ENCODE data around the gene C9orf72. TPM values are rescaled to one million over a fixed set of nuclear protein-coding genes. Genes with fewer than 3 reads are reported as not detected.

The C9orf72 gene
- total and polyA plus RNA-seq, 2 experiments from 2014 or later: 11.6 to 27.8 TPM

GRCh38 chr9:27518809-27519208 is 54.5 kb downstream of the C9orf72 start:
- ATAC-seq (no peak), DNase-seq (ENCODE audit: low spot score) (no peak)
- H3K36me3 ChIP-seq (ENCODE audit: insufficient read depth): no peaks in the 10 kb centered on the region
- H3K27me3 Mint-ChIP-seq (ENCODE audit: insufficient read depth, low read depth, poor library complexity): no peaks in the 10 kb centered on the region
- no peaks in the 10 kb centered on the region for H3K36me3 Mint-ChIP-seq (ENCODE audit: low read depth)
- no peak overlapping the region for H3K27ac Mint-ChIP-seq
- no peaks in the 10 kb centered on the region for H3K27me3 ChIP-seq (ENCODE audit: insufficient read depth)
- no peak overlapping the region for H3K27ac ChIP-seq (ENCODE audit: low read depth)
- peaks cover 7% of the 10 kb centered on the region; the same call in 1 of the 2 replicates for H3K9me2 ChIP-seq (ENCODE audit: insufficient read depth)
- no peak overlapping the region for H2AFZ ChIP-seq
- no peak for TF ChIP-seq JUNB (IDR thresholded peaks at IDR 0.05; ENCODE audit: unreplicated experiment)
- TF ChIP-seq ZNF114 (CRISPR knock-in tag; IDR thresholded peaks at IDR 0.05): no peak
- TF ChIP-seq POLR2AphosphoS5 (IDR thresholded peaks at IDR 0.05; ENCODE audit: low read depth): no peak
- TF ChIP-seq NANOG (IDR thresholded peaks at IDR 0.05; ENCODE audit: borderline replicate concordance): no peak
- TF ChIP-seq EZH2phosphoT487 (IDR thresholded peaks at IDR 0.05; ENCODE audit: unreplicated experiment): no peak
- no peak for TF ChIP-seq ZNF331 (CRISPR knock-in tag; IDR thresholded peaks at IDR 0.05; ENCODE audit: low read depth)
- TF ChIP-seq, protein P1, sequence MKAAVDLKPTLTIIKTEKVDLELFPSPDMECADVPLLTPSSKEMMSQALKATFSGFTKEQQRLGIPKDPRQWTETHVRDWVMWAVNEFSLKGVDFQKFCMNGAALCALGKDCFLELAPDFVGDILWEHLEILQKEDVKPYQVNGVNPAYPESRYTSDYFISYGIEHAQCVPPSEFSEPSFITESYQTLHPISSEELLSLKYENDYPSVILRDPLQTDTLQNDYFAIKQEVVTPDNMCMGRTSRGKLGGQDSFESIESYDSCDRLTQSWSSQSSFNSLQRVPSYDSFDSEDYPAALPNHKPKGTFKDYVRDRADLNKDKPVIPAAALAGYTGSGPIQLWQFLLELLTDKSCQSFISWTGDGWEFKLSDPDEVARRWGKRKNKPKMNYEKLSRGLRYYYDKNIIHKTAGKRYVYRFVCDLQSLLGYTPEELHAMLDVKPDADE (IDR thresholded peaks at IDR 0.05): no peak
- TF ChIP-seq STAT1 (IDR thresholded peaks at IDR 0.05; ENCODE audit: unreplicated experiment): no peak
- no peaks in the 10 kb centered on the region for H3F3A ChIP-seq (replicated peaks; ENCODE audit: low read depth)
- H4K20me1 ChIP-seq (replicated peaks; ENCODE audit: insufficient read depth): 0 out of 2 replicates have a peak, but pooled peaks cover 3% of the 10 kb centered on the region
- peaks cover 16% of the 10 kb centered on the region for H3K4me1 ChIP-seq (ENCODE audit: insufficient read depth)
- H3K79me2 ChIP-seq (replicated peaks; ENCODE audit: insufficient read depth): peaks cover 48% of the 10 kb centered on the region
- H3K9me3 Mint-ChIP-seq: no peaks in the 10 kb centered on the region
- no peak overlapping the region for H3K4me2 ChIP-seq
- H3K4me1 Mint-ChIP-seq: peaks cover 37% of the 10 kb centered on the region
- no peak overlapping the region for H3K4me3 Mint-ChIP-seq
- no peak overlapping the region for H3K4me3 ChIP-seq

GRCh38 chr9:27518006-27518405 is 55.3 kb downstream of the C9orf72 start:
- Mint-ChIP-seq H3K4me3 (no peak overlapping the region), H3K27ac (no peak overlapping the region), H3K27me3 (ENCODE audit: insufficient read depth, low read depth, poor library complexity) (no peaks in the 10 kb centered on the region), H3K36me3 (ENCODE audit: low read depth) (no peaks in the 10 kb centered on the region), H3K9me3 (no peaks in the 10 kb centered on the region; the same call in 2 of the 3 replicates), H3K4me1 (peaks cover 30% of the 10 kb centered on the region)
- H3K79me2 ChIP-seq (replicated peaks; ENCODE audit: insufficient read depth): peaks cover 48% of the 10 kb centered on the region
- no peaks in the 10 kb centered on the region for H3F3A ChIP-seq (replicated peaks; ENCODE audit: low read depth)
- H3K9me2 ChIP-seq (ENCODE audit: insufficient read depth): peaks cover 7% of the 10 kb centered on the region; the same call in 1 of the 2 replicates
- H3K27me3 ChIP-seq (ENCODE audit: insufficient read depth): no peaks in the 10 kb centered on the region
- ATAC-seq: no peak
- H4K20me1 ChIP-seq (replicated peaks; ENCODE audit: insufficient read depth): 0 out of 2 replicates have a peak, but pooled peaks cover 3% of the 10 kb centered on the region
- no peak overlapping the region for H3K4me2 ChIP-seq
- no peaks in the 10 kb centered on the region for H3K36me3 ChIP-seq (ENCODE audit: insufficient read depth)
- no peak overlapping the region for H3K27ac ChIP-seq (ENCODE audit: low read depth)
- no peak for DNase-seq (ENCODE audit: low spot score)
- no peak overlapping the region for H3K4me3 ChIP-seq
- no peak overlapping the region for H2AFZ ChIP-seq
- H3K4me1 ChIP-seq (ENCODE audit: insufficient read depth): peaks cover 8% of the 10 kb centered on the region; the same call in 1 of the 2 replicates
- TF ChIP-seq POLR2AphosphoS5 (IDR thresholded peaks at IDR 0.05; ENCODE audit: low read depth) (no peak), CREB1 (CRISPR knock-in tag; IDR thresholded peaks at IDR 0.05; ENCODE audit: low read depth) (no peak), ZNF114 (CRISPR knock-in tag; IDR thresholded peaks at IDR 0.05) (no peak), EZH2 (IDR thresholded peaks at IDR 0.05; ENCODE audit: low read depth, unreplicated experiment) (no peak), JUNB (IDR thresholded peaks at IDR 0.05; ENCODE audit: unreplicated experiment) (no peak), EZH2phosphoT487 (IDR thresholded peaks at IDR 0.05; ENCODE audit: unreplicated experiment) (no peak), ZNF331 (CRISPR knock-in tag; IDR thresholded peaks at IDR 0.05; ENCODE audit: low read depth) (no peak)
- TF ChIP-seq, protein P2, sequence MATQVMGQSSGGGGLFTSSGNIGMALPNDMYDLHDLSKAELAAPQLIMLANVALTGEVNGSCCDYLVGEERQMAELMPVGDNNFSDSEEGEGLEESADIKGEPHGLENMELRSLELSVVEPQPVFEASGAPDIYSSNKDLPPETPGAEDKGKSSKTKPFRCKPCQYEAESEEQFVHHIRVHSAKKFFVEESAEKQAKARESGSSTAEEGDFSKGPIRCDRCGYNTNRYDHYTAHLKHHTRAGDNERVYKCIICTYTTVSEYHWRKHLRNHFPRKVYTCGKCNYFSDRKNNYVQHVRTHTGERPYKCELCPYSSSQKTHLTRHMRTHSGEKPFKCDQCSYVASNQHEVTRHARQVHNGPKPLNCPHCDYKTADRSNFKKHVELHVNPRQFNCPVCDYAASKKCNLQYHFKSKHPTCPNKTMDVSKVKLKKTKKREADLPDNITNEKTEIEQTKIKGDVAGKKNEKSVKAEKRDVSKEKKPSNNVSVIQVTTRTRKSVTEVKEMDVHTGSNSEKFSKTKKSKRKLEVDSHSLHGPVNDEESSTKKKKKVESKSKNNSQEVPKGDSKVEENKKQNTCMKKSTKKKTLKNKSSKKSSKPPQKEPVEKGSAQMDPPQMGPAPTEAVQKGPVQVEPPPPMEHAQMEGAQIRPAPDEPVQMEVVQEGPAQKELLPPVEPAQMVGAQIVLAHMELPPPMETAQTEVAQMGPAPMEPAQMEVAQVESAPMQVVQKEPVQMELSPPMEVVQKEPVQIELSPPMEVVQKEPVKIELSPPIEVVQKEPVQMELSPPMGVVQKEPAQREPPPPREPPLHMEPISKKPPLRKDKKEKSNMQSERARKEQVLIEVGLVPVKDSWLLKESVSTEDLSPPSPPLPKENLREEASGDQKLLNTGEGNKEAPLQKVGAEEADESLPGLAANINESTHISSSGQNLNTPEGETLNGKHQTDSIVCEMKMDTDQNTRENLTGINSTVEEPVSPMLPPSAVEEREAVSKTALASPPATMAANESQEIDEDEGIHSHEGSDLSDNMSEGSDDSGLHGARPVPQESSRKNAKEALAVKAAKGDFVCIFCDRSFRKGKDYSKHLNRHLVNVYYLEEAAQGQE (IDR thresholded peaks at IDR 0.05; ENCODE audit: unreplicated experiment): no peak
- TF ChIP-seq, protein P3, sequence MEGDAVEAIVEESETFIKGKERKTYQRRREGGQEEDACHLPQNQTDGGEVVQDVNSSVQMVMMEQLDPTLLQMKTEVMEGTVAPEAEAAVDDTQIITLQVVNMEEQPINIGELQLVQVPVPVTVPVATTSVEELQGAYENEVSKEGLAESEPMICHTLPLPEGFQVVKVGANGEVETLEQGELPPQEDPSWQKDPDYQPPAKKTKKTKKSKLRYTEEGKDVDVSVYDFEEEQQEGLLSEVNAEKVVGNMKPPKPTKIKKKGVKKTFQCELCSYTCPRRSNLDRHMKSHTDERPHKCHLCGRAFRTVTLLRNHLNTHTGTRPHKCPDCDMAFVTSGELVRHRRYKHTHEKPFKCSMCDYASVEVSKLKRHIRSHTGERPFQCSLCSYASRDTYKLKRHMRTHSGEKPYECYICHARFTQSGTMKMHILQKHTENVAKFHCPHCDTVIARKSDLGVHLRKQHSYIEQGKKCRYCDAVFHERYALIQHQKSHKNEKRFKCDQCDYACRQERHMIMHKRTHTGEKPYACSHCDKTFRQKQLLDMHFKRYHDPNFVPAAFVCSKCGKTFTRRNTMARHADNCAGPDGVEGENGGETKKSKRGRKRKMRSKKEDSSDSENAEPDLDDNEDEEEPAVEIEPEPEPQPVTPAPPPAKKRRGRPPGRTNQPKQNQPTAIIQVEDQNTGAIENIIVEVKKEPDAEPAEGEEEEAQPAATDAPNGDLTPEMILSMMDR (conservative IDR thresholded peaks at IDR 0.05; ENCODE audit: low read depth in 2 of 2): no peak
- TF ChIP-seq, protein P1 (IDR thresholded peaks at IDR 0.05): no peak
